HepG2 (cell line): ENCODE data around the gene UNC50. TPM values are rescaled to one million over a fixed set of nuclear protein-coding genes. Genes with fewer than 3 reads are reported as not detected.
A peak's percentile ranks its signal among the peaks of the same experiment; 100 is the strongest.

Experiments
- FOXM1 ChIP-seq: sonication (generic); formaldehyde crosslinking; IDR thresholded peaks from 2 replicates; pipeline ENCODE4 v1.5.0; 2020; ENCODE audit warnings: missing genetic modification reagents
- GLI4 ChIP-seq: sonication (generic); formaldehyde crosslinking; IDR thresholded peaks from 2 replicates; pipeline ENCODE4 v1.5.1; 2020; ENCODE audit warnings: missing genetic modification reagents, mild to moderate bottlenecking, moderate library complexity, borderline replicate concordance
- MAZ ChIP-seq, 2 experiments: sonication (generic) in 1 of 2; formaldehyde crosslinking in 1 of 2; IDR thresholded peaks; 2 replicates each; pipeline versions ENCODE4 v1.5.0 to v1.6.1; 2012 to 2020; ENCODE audit warnings: low read depth in 2 of 2, mild to moderate bottlenecking in 2 of 2, borderline replicate concordance in 1 of 2, improper control_type of control experiment in 1 of 2, low read length in 1 of 2, missing genetic modification reagents in 1 of 2, moderate library complexity in 1 of 2
- PCBP2 ChIP-seq: fragments of 200-400 bp; formaldehyde crosslinking; optimal IDR thresholded peaks from 2 replicates; pipeline ENCODE3; 2018; ENCODE audit warnings: low read length, low read depth; ENCODE audit not compliant: poor library complexity, severe bottlenecking
- RBM22 ChIP-seq: fragments of 200-400 bp; formaldehyde crosslinking; optimal IDR thresholded peaks from 2 replicates; pipeline ENCODE3; 2017; ENCODE audit warnings: mild to moderate bottlenecking, low read length, moderate library complexity
- RFXAP ChIP-seq: sonication (generic); formaldehyde crosslinking; IDR thresholded peaks from 2 replicates; pipeline ENCODE4 v1.4.0; 2020; ENCODE audit warnings: missing genetic modification reagents, borderline replicate concordance
- ZNF230 ChIP-seq: sonication (generic); formaldehyde crosslinking; IDR thresholded peaks from 2 replicates; pipeline ENCODE4 v1.4.0; 2020; ENCODE audit warnings: mild to moderate bottlenecking, missing genetic modification reagents
- ZNF263 ChIP-seq: sonication (generic); formaldehyde crosslinking; IDR thresholded peaks from 2 replicates; pipeline ENCODE4 v1.4.0; 2020; ENCODE audit warnings: missing genetic modification reagents
- ZNF382 ChIP-seq: sonication (generic); formaldehyde crosslinking; IDR thresholded peaks from 2 replicates; pipeline ENCODE4 v1.5.0; 2020; ENCODE audit warnings: missing genetic modification reagents, mild to moderate bottlenecking, borderline replicate concordance
- ZNF468 ChIP-seq: sonication (generic); formaldehyde crosslinking; IDR thresholded peaks from 2 replicates; pipeline ENCODE4 v1.8.0; 2022; ENCODE audit warnings: mild to moderate bottlenecking, moderate library complexity, missing genetic modification reagents
- ZNF563 ChIP-seq: sonication (generic); formaldehyde crosslinking; IDR thresholded peaks from 2 replicates; pipeline ENCODE4 v1.8.0; 2022; ENCODE audit warnings: mild to moderate bottlenecking, moderate library complexity, missing genetic modification reagents
- ZSCAN22 ChIP-seq: sonication (generic); formaldehyde crosslinking; IDR thresholded peaks from 2 replicates; pipeline ENCODE4 v1.4.0; 2020; ENCODE audit warnings: mild to moderate bottlenecking, missing genetic modification reagents
- polyA plus RNA-seq, 8 experiments: library from polyadenylated mRNA; depleted of rRNA in 3 of 8; stranded (reverse) in 7 of 8; unstranded in 1 of 8; fragments of >200 nt; fragmentation: Illumina TruSeq in 4 of 8; extraction: Trizol in 4 of 8; gene quantifications; 2 replicates each; pipeline versions ENCODE4 v1.2.1 to v1.2.3, GENCODE V29; 2011 to 2016; ENCODE audit warnings: low read depth in 4 of 8, missing spikeins in 1 of 8, mixed read lengths in 1 of 8; ENCODE audit not compliant: insufficient read depth in 1 of 8
- total RNA-seq, 5 experiments: library from RNA; depleted of rRNA; stranded (reverse); fragments of >200 nt; fragmentation: Illumina TruSeq; extraction: Trizol; gene quantifications; 2 replicates each; pipeline ENCODE4 v1.2.3, GENCODE V29; 2016; ENCODE audit warnings: low read depth in 1 of 5
- TF ChIP-seq, protein P1 (sequence below): sonication (generic); formaldehyde crosslinking; conservative IDR thresholded peaks from 2 replicates; pipeline ENCODE4 v1.5.0; 2020; ENCODE audit warnings: missing genetic modification reagents
- TF ChIP-seq, protein P2 (sequence below): sonication (generic); formaldehyde crosslinking; IDR thresholded peaks from 2 replicates; pipeline ENCODE4 v1.4.0; 2020; ENCODE audit warnings: missing genetic modification reagents
- TF ChIP-seq, protein P3 (sequence below): sonication (generic); formaldehyde crosslinking; IDR thresholded peaks from 2 replicates; pipeline ENCODE4 v1.5.0; 2020; ENCODE audit warnings: mild to moderate bottlenecking, low read depth, missing genetic modification reagents, borderline replicate concordance
- TF ChIP-seq, protein P4 (sequence below): sonication (generic); formaldehyde crosslinking; IDR thresholded peaks from 2 replicates; pipeline ENCODE4 v1.4.0; 2020; ENCODE audit warnings: missing genetic modification reagents, borderline replicate concordance
- TF ChIP-seq, protein P5 (sequence below): sonication (generic); formaldehyde crosslinking; IDR thresholded peaks from 2 replicates; pipeline ENCODE4 v1.4.0; 2020; ENCODE audit warnings: mild to moderate bottlenecking, missing genetic modification reagents

The UNC50 gene
- total and polyA plus RNA-seq, 2 of the 13 experiments (the other 11 are each of a cell fraction or from before 2014, with no cell fraction given), result 92.6 to 95.6 TPM

DNA sequence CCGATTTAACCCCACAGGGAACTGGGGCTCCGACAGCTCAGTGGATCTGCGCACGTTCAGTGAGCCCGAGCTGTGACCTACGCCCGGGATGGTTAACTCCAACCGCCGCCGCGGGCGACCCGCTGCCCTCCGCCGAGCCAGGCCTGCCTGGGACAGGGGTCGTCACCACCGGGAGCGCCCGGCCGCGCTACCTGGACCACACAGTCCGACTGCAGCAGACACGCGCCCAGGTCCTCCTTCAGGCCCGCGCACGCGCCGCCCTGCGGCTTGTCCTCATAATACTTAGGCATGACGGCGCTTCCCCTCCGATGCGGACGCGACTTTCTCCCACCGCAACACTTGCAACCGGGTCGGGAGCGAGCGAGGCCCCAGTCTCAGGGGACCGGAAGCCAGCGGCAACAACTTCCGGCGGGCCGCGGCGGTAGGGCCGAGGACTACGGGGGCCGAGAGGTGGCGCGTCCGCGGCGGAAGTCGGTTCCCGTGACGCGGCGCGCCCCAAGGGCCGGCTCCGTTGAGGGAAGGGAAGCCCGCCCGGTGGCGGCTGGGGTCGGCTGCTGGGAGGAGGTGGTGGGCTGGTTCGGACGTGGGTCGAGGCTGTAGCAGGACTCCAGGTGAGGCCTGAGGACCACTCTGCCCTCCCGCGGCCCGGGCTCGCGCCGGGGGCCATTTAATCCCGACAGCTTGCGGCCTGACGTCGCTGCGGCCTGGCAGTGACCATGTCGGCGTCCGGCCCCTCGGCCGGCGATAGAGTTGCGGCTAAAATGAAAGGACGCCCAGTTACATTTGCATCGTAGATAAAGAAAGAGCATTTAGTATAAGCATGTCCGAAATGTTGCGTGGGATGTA, at the start of gene UNC50, which contains the start of gene COA5 (continued):
- TF ChIP-seq, protein P1, sequence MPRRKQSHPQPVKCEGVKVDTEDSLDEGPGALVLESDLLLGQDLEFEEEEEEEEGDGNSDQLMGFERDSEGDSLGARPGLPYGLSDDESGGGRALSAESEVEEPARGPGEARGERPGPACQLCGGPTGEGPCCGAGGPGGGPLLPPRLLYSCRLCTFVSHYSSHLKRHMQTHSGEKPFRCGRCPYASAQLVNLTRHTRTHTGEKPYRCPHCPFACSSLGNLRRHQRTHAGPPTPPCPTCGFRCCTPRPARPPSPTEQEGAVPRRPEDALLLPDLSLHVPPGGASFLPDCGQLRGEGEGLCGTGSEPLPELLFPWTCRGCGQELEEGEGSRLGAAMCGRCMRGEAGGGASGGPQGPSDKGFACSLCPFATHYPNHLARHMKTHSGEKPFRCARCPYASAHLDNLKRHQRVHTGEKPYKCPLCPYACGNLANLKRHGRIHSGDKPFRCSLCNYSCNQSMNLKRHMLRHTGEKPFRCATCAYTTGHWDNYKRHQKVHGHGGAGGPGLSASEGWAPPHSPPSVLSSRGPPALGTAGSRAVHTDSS, result no peak
- TF ChIP-seq ZNF263 (CRISPR knock-in tag) (no peak), RFXAP (CRISPR knock-in tag) (peak; percentile 79; the same call in 1 of the 2 replicates), ZNF468 (CRISPR knock-in tag) (peak; percentile 84), ZSCAN22 (peak; percentile 71), ZNF382 (CRISPR knock-in tag) (no peak), FOXM1 (CRISPR knock-in tag) (0 out of 2 replicates have a peak, but pooled peaks have one; percentile 20), ZNF563 (CRISPR knock-in tag) (peak; percentile 97), RBM22 (no peak), MAZ (IDR thresholded peaks at IDR 0.05; ENCODE audit: borderline replicate concordance, low read depth, low read length) (peak; percentile 44; the same call in 1 of the 2 replicates), MAZ (CRISPR knock-in tag; IDR thresholded peaks at IDR 0.05; ENCODE audit: low read depth) (peak; percentile 91), PCBP2 (no peak), ZNF230 (CRISPR knock-in tag) (peak; percentile 96), GLI4 (CRISPR knock-in tag) (peak; percentile 99)
- TF ChIP-seq, protein P2, sequence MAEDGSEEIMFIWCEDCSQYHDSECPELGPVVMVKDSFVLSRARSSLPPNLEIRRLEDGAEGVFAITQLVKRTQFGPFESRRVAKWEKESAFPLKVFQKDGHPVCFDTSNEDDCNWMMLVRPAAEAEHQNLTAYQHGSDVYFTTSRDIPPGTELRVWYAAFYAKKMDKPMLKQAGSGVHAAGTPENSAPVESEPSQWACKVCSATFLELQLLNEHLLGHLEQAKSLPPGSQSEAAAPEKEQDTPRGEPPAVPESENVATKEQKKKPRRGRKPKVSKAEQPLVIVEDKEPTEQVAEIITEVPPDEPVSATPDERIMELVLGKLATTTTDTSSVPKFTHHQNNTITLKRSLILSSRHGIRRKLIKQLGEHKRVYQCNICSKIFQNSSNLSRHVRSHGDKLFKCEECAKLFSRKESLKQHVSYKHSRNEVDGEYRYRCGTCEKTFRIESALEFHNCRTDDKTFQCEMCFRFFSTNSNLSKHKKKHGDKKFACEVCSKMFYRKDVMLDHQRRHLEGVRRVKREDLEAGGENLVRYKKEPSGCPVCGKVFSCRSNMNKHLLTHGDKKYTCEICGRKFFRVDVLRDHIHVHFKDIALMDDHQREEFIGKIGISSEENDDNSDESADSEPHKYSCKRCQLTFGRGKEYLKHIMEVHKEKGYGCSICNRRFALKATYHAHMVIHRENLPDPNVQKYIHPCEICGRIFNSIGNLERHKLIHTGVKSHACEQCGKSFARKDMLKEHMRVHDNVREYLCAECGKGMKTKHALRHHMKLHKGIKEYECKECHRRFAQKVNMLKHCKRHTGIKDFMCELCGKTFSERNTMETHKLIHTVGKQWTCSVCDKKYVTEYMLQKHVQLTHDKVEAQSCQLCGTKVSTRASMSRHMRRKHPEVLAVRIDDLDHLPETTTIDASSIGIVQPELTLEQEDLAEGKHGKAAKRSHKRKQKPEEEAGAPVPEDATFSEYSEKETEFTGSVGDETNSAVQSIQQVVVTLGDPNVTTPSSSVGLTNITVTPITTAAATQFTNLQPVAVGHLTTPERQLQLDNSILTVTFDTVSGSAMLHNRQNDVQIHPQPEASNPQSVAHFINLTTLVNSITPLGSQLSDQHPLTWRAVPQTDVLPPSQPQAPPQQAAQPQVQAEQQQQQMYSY (CRISPR knock-in tag), result no peak
- TF ChIP-seq, protein P3, sequence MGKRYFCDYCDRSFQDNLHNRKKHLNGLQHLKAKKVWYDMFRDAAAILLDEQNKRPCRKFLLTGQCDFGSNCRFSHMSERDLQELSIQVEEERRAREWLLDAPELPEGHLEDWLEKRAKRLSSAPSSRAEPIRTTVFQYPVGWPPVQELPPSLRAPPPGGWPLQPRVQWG (CRISPR knock-in tag), result no peak
- TF ChIP-seq, protein P4, sequence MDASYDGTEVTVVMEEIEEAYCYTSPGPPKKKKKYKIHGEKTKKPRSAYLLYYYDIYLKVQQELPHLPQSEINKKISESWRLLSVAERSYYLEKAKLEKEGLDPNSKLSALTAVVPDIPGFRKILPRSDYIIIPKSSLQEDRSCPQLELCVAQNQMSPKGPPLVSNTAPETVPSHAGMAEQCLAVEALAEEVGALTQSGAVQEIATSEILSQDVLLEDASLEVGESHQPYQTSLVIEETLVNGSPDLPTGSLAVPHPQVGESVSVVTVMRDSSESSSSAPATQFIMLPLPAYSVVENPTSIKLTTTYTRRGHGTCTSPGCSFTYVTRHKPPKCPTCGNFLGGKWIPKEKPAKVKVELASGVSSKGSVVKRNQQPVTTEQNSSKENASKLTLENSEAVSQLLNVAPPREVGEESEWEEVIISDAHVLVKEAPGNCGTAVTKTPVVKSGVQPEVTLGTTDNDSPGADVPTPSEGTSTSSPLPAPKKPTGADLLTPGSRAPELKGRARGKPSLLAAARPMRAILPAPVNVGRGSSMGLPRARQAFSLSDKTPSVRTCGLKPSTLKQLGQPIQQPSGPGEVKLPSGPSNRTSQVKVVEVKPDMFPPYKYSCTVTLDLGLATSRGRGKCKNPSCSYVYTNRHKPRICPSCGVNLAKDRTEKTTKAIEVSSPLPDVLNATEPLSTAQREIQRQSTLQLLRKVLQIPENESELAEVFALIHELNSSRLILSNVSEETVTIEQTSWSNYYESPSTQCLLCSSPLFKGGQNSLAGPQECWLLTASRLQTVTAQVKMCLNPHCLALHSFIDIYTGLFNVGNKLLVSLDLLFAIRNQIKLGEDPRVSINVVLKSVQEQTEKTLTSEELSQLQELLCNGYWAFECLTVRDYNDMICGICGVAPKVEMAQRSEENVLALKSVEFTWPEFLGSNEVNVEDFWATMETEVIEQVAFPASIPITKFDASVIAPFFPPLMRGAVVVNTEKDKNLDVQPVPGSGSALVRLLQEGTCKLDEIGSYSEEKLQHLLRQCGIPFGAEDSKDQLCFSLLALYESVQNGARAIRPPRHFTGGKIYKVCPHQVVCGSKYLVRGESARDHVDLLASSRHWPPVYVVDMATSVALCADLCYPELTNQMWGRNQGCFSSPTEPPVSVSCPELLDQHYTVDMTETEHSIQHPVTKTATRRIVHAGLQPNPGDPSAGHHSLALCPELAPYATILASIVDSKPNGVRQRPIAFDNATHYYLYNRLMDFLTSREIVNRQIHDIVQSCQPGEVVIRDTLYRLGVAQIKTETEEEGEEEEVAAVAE (CRISPR knock-in tag), result peak; percentile 80
- TF ChIP-seq, protein P5, sequence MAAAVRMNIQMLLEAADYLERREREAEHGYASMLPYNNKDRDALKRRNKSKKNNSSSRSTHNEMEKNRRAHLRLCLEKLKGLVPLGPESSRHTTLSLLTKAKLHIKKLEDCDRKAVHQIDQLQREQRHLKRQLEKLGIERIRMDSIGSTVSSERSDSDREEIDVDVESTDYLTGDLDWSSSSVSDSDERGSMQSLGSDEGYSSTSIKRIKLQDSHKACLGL (CRISPR knock-in tag), result peak; percentile 90
